Activated T-helper 17 cell treated with anti-CD3 and anti-CD28 coated beads, Interleukin-2, amount 50 U/mL, for 72 hours (primary cell): Measurements from ENCODE around the gene IGSF11. TPM values are rescaled to one million over a fixed set of nuclear protein-coding genes. Genes with fewer than 3 reads are reported as not detected.
"Not testable (repeated sequence)": the region's sequence is repeated elsewhere in the genome, so short reads cannot be mapped to it uniquely, and the experiment has no call there.

Experiments used
- ATAC-seq: fragments of 150-1000 bp; cut with Tn5 transposase; replicated peaks from 2 replicates; pipeline ENCODE4 v1.10.0; 2021; ENCODE audit warnings: mild to moderate bottlenecking, moderate library complexity
- H3K27ac Mint-ChIP-seq: one replicate; pipeline ENCODE4 v1.8.0; 2022; ENCODE audit warnings: mixed read lengths
- H3K27me3 Mint-ChIP-seq: one replicate; pipeline ENCODE4 v1.8.0; 2022; ENCODE audit warnings: mixed read lengths
- H3K36me3 Mint-ChIP-seq: one replicate; pipeline ENCODE4 v1.8.0; 2022; ENCODE audit warnings: low read depth, mild to moderate bottlenecking, mixed read lengths
- H3K4me1 Mint-ChIP-seq: one replicate; pipeline ENCODE4 v1.8.0; 2022; ENCODE audit warnings: mixed read lengths
- H3K4me3 Mint-ChIP-seq: one replicate; pipeline ENCODE4 v1.8.0; 2022; ENCODE audit warnings: mild to moderate bottlenecking, mixed read lengths
- H3K9me3 Mint-ChIP-seq: one replicate; pipeline ENCODE4 v1.8.0; 2022; ENCODE audit warnings: mixed read lengths
- total RNA-seq, 2 donors: library from RNA; stranded (reverse); gene quantifications; one replicate each; pipeline ENCODE4 v1.2.3, GENCODE V29; 2022

Gene IGSF11
- total RNA-seq, 2 donors from 2014 or later: 0.24 to 0.52 TPM

DNA sequence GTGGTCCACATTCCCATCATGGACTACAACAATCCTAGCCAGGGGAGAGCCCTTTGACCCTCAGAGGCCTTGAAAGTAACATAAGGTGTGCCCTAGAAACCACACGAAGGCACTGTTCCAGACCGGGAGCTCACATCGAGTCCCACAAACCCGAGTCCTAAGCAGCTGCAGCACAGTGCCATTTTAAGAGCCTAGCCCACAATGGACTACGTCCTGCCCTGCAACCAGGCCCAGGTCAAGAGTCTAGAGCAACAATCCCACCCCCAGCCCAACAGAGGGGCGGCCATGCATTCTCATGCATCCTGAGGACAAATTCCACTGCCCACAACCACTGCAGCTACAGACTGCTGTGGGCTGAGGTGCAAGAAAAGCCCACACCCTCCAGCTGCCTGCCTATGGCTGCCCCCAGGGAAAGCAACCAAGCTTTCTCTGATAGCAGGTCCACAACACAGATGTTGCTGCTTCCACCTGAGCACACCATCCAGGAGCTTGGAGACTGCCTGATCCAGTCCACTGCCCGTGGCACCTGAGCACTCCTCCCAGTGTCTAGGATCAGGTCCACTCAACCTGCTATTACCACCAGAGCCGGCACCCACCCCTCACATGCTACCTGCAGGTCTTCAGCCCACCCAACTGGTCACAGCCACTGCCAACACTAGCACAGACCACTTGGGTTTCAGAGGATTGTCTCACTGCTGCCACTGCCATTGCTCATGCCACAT is 56.8 kb downstream of the IGSF11 start:
- peaks cover 3% of the 10 kb centered on the region for H3K27me3 Mint-ChIP-seq
- H3K27ac Mint-ChIP-seq: no peak overlapping the region
- no peak overlapping the region for H3K4me3 Mint-ChIP-seq
- no peak for ATAC-seq
- H3K4me1 Mint-ChIP-seq: peaks cover 6% of the 10 kb centered on the region
- no peaks in the 10 kb centered on the region for H3K9me3 Mint-ChIP-seq
- no peaks in the 10 kb centered on the region for H3K36me3 Mint-ChIP-seq

DNA sequence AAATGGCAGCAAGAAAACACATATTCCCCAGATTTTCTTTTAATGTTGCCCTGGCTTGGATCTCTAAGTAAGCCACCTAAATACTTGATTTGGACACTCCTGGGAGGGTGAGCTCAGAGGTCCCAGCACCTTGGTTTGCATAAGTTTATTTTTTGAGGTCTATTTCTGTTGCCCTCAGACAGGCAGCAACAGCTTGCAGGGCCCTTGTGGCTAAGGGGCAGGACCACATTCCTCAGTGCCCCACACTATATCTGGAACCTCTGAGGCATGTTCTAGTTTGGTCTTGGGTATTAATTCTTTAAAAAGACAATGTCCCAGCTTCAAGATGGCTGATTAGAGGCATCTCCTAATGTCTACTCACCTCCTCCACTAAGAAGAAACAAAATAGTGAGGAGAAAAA is 57.5 kb downstream of the IGSF11 start:
- Mint-ChIP-seq H3K4me1 (peaks cover 6% of the 10 kb centered on the region), H3K27me3 (peaks cover 3% of the 10 kb centered on the region), H3K9me3 (no peaks in the 10 kb centered on the region), H3K27ac (no peak overlapping the region), H3K4me3 (no peak overlapping the region), H3K36me3 (no peaks in the 10 kb centered on the region)
- ATAC-seq: no peak

DNA sequence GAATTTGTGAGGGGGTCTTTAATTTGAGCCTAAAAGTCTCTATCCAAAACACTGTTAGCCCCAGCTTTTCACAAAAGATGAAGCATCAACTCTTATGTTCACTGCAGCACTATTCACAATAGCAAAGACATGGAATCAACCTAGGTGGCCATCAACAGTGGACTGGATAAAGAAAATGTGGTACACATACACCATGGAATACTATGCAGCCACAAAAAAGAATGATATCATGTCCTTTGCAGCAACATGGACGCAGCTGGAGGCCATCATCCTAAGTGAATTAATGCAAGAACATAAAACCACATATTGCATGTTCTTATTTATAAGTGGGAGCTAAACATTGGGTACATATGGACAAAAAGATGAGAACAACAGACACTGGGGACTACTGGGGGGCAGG is 59.2 kb downstream of the IGSF11 start:
- not testable (repeated sequence) for ATAC-seq, H3K4me3 Mint-ChIP-seq, H3K27me3 Mint-ChIP-seq, H3K36me3 Mint-ChIP-seq, H3K4me1 Mint-ChIP-seq, H3K9me3 Mint-ChIP-seq, H3K27ac Mint-ChIP-seq

DNA sequence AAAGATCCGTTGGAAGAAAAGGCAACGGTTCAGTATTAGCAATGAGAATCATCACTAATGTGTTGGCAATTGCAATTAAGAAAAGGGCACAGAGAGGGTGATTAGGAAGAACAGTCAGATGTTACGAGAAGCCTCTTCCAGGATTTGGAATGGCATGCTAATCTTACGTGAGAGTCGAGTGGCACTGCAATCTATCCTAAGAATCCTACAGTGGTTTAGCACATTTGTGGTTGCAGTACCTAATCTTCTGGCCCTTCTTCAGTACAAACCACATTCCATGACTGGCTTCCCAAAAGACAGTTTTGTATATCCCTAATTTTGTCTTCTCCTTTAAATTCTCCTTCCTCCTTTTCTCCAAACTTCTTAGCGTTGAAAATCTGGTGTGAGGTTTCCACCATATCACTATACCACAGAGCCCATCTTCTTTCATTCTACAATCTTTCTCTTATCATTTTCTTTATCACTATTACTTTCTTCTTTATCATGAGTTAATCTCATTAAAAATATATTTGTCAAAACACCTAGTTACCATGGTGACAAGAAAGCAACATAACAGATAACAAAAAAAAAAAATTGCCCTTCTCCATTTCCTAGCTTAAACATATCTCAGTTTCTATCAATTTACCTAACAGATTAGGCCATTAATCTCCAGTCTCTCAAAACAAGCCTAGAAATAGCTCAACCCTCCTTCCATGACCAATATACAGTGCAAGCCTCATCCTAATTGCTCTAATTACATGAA is 60.1 kb downstream of the IGSF11 start:
- no peaks in the 10 kb centered on the region for H3K9me3 Mint-ChIP-seq

DNA sequence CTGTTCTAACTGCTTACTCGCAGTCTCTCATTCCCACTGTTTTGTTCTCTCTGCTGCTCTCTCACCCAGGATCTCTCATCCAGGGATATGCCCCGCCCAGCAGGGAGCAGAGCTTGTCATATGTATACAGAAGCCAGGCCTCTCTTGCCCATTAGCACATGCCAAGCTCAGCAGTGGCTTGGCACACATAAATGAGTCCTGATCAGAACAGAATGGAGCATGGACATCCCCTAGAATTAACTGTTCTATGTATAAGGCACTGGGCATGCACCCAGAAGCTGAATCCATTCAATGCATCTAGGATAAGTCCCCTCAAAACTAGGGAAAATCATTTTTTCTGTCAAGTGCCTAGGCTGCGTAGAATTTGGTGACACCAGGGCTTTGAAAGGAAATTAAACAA is 61.6 kb downstream of the IGSF11 start:
- Mint-ChIP-seq H3K27ac (no peak overlapping the region), H3K4me1 (peaks cover 6% of the 10 kb centered on the region), H3K27me3 (no peaks in the 10 kb centered on the region), H3K36me3 (no peaks in the 10 kb centered on the region), H3K4me3 (no peak overlapping the region), H3K9me3 (no peaks in the 10 kb centered on the region)
- ATAC-seq: no peak

More for the DNA sequence above, 60.1 kb downstream of the IGSF11 start:
- no peak for ATAC-seq
- no peaks in the 10 kb centered on the region for H3K27me3 Mint-ChIP-seq
- H3K4me1 Mint-ChIP-seq: peaks cover 6% of the 10 kb centered on the region
- no peaks in the 10 kb centered on the region for H3K36me3 Mint-ChIP-seq
- H3K4me3 Mint-ChIP-seq: no peak overlapping the region
- H3K27ac Mint-ChIP-seq: no peak overlapping the region

DNA sequence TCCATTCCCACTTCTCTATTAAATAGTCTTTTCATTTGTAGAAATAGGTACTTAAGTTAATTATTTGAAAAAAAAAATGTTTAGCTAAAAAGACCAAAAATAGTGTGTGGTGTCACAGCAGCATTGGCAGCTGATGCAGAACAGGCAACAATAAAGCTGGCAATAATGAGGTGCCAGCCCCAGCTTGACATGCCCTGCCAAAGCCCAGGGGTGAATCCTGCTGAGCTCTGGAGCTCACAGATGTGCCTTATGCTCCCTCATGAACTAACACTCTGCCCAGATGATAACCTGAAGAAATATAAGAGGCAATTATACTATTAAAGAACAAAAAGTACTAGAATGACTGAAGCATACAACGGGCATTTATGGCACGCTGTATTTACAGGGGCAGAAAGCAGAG is 63.8 kb downstream of the IGSF11 start:
- Mint-ChIP-seq H3K4me1 (peaks cover 6% of the 10 kb centered on the region), H3K27me3 (no peaks in the 10 kb centered on the region), H3K36me3 (no peaks in the 10 kb centered on the region), H3K27ac (no peak overlapping the region), H3K4me3 (no peak overlapping the region), H3K9me3 (no peaks in the 10 kb centered on the region)
- ATAC-seq: no peak

DNA sequence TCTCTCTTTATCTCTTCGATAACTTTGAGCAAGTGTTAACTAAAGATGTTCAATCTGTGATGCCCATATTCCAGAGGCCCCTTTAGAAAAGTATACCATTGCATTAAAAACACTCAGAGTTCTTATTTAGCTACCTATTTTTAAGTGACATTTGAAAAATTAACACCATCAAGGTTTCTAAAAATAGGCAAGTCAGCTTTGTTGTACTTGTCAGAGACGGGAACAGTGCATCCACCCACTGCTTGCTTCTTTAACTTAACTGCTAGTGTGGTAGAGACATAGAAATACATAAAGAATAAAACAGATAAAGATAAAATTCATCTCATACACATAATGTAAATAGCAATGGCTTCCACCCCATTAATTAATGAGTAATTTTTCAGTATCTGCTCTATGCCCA is 66.0 kb downstream of the IGSF11 start:
- no peaks in the 10 kb centered on the region for H3K36me3 Mint-ChIP-seq
- no peak overlapping the region for H3K4me3 Mint-ChIP-seq
- peaks cover 4% of the 10 kb centered on the region for H3K27me3 Mint-ChIP-seq
- no peaks in the 10 kb centered on the region for H3K9me3 Mint-ChIP-seq
- ATAC-seq: no peak
- H3K4me1 Mint-ChIP-seq: no peaks in the 10 kb centered on the region
- H3K27ac Mint-ChIP-seq: no peak overlapping the region

DNA sequence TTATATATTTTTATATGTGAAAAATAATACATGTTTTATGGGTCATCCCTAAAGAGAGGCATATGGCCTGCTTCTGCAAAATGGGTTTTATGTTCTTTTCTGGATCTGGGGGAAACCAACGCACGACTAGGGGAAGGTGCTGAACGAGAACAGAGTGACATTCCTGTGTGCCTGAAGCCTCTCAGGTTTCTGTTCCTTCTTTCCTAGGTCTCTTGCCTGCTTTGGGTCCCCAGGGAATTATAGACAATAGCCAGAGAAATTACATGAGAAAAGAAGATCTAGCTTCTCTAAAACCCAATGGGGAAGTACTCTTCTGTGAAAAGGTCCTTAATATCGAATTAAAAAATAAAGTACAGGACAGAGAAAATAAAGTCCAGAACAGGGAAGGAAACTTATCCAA is 66.5 kb downstream of the IGSF11 start:
- H3K9me3 Mint-ChIP-seq: no peaks in the 10 kb centered on the region
- H3K27me3 Mint-ChIP-seq: peaks cover 4% of the 10 kb centered on the region
- no peaks in the 10 kb centered on the region for H3K36me3 Mint-ChIP-seq
- no peaks in the 10 kb centered on the region for H3K4me1 Mint-ChIP-seq
- no peak overlapping the region for H3K4me3 Mint-ChIP-seq
- H3K27ac Mint-ChIP-seq: no peak overlapping the region
- no peak for ATAC-seq

DNA sequence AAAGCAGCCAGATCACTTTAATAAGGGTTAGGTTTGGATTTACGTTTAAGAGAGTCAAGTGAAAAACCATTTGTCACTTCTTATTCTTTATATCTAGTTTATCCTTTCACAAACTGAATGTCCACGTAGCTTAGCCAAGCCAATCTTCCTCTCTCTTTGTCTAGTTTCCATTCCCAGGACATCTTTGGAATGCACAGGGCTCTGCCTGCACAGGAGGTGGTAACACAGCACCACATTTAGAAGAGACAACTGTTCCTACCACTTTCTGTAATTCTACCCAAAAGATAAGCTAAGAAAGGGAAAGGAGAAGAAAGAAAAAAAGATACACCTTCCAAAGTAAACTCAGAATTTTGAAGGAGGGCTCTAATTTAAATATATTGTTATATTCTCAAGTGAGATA is 67.9 kb downstream of the IGSF11 start:
- no peaks in the 10 kb centered on the region for H3K36me3 Mint-ChIP-seq
- H3K4me1 Mint-ChIP-seq: no peaks in the 10 kb centered on the region
- H3K9me3 Mint-ChIP-seq: no peaks in the 10 kb centered on the region

DNA sequence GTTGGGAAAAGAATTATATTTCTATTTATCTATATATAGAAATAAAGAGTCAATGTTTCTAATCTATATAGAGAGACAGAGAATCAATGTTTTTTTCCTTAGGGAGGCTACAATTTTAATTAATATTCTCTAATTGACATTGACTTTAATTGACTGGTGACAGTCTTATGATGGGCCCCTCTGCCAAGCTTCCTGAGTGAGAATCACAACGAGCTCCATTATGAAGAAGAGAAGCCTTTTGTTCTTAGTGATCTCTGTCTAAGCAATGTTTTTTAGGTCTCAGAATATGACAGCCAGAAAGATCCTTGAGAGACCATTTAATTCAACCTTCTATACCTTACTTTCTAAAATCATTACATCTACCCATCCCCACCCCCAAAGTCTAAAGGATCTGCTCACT is 70.9 kb downstream of the IGSF11 start:
- Mint-ChIP-seq H3K4me1 (no peaks in the 10 kb centered on the region), H3K9me3 (no peaks in the 10 kb centered on the region), H3K27me3 (peaks cover 4% of the 10 kb centered on the region), H3K36me3 (no peaks in the 10 kb centered on the region), H3K27ac (no peak overlapping the region), H3K4me3 (no peak overlapping the region)
- no peak for ATAC-seq

More for the DNA sequence above, 67.9 kb downstream of the IGSF11 start:
- no peak for ATAC-seq
- H3K27me3 Mint-ChIP-seq: peaks cover 4% of the 10 kb centered on the region
- H3K4me3 Mint-ChIP-seq: no peak overlapping the region
- H3K27ac Mint-ChIP-seq: no peak overlapping the region

DNA sequence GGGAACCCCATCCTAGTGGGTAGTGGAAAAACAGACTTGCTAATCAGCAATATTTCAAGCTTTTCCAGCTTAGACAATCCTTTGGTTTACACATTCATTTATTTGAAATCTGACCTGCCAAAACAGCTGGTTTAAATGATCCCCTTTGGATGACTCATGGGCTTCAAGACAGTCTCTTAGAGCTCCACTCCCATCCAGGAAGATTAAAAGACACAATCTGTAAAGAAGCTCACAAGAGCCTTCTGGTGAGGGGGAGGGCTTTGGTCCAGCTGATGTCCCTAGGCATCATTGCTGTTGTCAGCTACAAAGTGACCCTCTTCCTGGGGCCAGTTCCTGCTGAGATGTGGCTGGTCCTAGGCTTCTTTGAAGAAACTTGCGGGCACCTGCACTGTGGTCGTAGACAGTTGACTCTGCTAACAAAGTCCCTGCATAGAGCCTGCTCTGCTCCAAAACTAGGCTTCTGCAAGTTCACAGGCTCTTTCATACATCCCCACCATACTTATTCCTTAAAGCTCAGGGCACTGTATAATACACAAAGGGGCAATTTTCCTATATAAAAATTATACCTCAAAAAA is 73.7 kb downstream of the IGSF11 start:
- no peak for ATAC-seq
- Mint-ChIP-seq H3K27ac (no peak overlapping the region), H3K9me3 (no peaks in the 10 kb centered on the region), H3K4me1 (peaks cover 14% of the 10 kb centered on the region), H3K27me3 (peaks cover 4% of the 10 kb centered on the region), H3K4me3 (no peak overlapping the region), H3K36me3 (no peaks in the 10 kb centered on the region)

DNA sequence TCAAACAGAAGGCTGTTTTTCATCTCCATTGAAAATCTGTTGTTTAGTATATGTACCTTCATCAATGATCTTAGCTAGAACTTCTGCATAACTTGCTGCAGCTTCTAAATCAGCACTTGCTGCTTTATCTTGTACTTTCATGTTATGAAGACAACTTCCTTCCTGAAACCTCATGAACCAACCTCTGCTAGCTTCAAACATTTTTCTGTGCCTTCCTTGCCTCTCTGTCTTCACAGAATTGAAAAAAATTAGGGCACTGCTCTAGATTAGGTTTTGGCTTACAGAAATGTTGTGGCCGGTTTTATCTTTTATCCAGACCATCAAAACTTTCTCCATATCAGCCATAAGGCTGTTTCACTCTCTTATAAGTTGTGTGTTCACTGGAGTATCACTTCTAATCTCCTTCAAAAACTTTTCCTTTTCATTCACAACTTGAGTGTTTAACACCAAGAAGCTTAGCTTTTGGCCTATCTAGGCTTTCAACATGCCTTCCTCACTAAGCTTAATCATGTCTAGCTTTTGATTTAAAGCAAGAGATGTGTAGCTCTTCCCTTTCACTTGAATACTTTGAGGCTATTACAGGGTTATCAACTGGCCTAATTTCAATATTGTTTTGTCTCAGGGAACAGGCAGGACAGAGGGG is 78.6 kb downstream of the IGSF11 start:
- peaks cover 3% of the 10 kb centered on the region for H3K9me3 Mint-ChIP-seq
- H3K4me3 Mint-ChIP-seq: peak overlapping the region; percentile 45
- peak overlapping the region; percentile 75 for H3K27ac Mint-ChIP-seq
- ATAC-seq: peak; percentile 71
- H3K27me3 Mint-ChIP-seq: no peaks in the 10 kb centered on the region
- H3K4me1 Mint-ChIP-seq: peaks cover 22% of the 10 kb centered on the region
- no peaks in the 10 kb centered on the region for H3K36me3 Mint-ChIP-seq

DNA sequence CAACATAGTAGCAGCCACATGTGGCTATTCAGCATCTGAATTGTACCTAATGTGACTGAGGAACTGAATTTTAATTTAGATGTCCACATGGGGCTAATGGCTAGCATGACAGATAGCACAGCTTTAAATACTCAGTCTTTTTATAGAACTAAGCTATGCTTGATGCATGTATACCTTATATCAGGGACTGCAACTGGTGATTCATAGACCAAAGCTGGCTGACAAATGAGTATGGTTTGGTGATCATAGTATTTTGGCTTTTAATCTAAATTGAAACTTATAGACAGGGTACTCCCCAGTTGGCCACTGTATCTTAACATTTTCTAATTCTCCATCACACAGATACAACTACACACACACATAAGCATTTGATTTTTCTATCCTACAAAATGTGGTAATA is 83.6 kb downstream of the IGSF11 start:
- ATAC-seq: peak; percentile 77
- peaks cover 3% of the 10 kb centered on the region for H3K9me3 Mint-ChIP-seq
- no peaks in the 10 kb centered on the region for H3K27me3 Mint-ChIP-seq
- no peak overlapping the region for H3K4me3 Mint-ChIP-seq
- peaks cover 23% of the 10 kb centered on the region for H3K4me1 Mint-ChIP-seq
- no peak overlapping the region for H3K27ac Mint-ChIP-seq
- no peaks in the 10 kb centered on the region for H3K36me3 Mint-ChIP-seq

DNA sequence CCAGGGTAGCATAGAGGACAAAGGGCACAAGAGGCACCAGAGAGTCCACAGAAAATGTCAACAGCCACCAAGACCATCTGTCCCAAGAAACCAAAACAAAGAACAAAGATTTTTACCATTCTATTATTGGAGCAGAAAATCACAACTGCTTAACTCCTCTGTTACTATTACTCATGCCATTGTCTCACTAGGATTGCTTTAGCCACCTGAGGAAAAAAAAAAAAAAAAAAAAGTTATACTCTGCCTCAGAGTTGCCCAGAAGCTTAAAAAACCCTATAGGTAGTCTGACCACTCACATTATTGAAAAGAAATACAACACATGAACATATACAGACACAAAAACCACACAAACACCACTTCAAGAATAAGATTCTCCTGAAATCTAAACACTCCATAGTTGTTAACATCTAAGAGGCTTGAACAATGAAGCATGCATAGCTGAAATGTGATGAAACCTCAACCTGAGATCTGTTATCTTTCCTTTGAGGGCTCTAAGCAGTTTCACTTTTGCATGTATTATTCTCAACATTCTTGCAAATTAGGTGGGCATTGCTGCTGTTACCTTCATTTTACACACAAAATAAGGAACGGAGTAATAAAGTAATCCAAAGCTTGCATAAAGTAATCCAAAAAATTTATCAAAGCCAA is 85.4 kb downstream of the IGSF11 start:
- H3K27ac Mint-ChIP-seq: no peak overlapping the region
- peak overlapping the region; percentile 47 for H3K4me3 Mint-ChIP-seq
- H3K9me3 Mint-ChIP-seq: peaks cover 3% of the 10 kb centered on the region
- no peaks in the 10 kb centered on the region for H3K36me3 Mint-ChIP-seq
- ATAC-seq: peak; percentile 37
- H3K4me1 Mint-ChIP-seq: peaks cover 18% of the 10 kb centered on the region
- H3K27me3 Mint-ChIP-seq: no peaks in the 10 kb centered on the region
